Hematopoietic multipotent progenitor cell treated with erythropoietin and hydrocortisone succinate and interleukin-3 and kit ligand, for 4 days (in vitro differentiated cells): ENCODE results near the gene SEPSECS.

Source experiments
- DNase-seq: peaks from one replicate; pipeline ENCODE4 v3.0.0-alpha.2; 2015

Gene SEPSECS

GRCh38 chr4:25078523-25078922 lies 81.7 kb downstream of the SEPSECS start:
- no peak for DNase-seq

DNA sequence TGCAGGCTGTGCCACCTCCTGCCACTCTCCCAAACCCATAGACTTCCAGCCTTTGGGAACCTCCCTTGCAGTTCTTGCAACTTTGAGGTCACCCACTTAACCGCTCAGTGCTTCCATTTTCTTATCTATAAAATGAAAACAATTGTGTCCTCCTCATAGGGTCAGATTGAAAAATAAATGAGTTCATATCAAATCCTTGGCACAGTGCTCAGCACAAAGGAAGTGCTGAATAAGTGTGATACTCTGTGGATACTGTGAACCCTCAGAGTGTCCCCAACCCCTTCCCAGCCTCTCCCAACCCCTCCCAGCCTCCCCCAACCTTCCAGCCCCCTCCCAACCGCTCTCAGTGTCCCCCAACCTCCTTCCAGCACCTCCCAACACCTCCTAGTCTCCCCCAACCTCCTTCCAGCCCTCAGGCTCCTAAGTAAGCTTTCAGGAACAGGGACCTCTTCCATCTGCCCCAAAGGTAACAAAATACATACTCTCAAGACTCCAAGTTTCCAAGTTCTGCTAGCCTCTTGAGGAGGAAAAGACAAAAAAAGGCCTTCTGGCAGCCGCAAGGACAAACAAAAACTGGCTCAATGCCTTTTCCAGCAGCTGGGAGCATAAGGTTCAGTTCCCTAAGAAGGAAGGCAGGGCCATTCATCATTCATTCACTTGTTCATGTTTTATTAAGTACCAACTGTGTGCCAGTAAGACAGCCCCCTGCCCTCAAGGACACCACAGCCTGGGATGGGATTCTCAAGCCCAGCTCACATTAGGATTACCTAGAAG lies 83.4 kb downstream of the SEPSECS start:
- no peak for DNase-seq

DNA sequence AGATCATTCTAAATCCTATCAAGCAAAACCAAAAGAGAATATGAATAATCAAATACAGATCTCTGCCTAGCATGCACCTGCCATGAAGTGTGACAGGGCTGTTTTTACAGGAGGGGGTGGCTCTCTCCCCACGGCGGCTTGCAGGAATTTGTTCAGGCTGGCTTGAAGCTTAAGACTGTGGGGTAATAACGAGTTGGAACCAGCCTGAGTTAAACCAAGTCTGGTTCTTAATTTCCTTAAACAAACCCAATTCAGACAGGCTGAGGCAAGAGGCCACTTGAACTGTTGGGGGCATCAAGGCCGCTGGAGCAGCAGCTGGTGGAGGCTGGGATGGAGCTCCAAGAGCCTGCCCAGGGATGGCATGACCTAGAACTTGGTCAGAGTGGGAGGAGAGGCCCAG lies 84.4 kb downstream of the SEPSECS start:
- no peak for DNase-seq

DNA sequence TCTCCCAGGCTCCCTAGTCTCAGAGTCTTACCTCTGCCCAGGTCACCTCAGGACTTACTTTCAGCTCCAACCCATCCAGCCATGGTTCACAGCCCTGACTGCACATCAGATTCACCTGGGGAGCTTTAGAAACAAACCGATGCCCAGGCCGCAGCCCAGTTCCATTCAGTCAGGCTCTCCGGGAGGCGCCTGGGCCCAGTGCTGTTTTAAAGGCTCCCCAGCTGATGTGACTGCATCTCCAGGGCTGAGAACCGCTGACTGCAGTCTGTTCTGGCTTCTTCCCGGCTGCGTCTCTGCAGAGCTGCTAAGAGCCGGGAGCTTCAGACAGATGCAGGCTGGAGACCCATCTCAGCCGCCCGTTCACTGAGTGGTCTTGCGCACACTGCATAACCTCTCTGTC lies 85.1 kb downstream of the SEPSECS start:
- no peak for DNase-seq

DNA sequence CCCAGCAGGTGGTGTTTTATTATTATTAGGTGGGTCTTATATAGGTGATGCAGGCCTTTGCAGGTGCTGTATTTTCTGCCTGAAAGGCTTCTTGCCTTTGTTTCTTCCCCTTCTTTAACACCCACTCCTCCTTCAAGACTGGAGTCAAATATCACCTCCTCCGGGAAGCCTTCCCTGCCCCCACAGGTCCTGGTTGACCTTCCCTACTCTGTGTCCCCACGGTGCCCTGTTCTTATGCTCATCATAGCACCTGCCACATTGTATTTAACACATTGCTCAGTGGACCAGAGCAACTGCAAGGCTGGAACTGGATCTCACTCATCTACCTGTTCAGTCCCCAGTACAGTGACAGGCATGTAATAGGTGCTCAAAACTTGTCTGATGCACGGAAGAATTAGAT lies 89.7 kb downstream of the SEPSECS start:
- no peak for DNase-seq
